Epithelial cell of proximal tubule (primary cell): Measurements from ENCODE around the gene R3HDM2. TPM values are rescaled to one million over a fixed set of nuclear protein-coding genes. Genes with fewer than 3 reads are reported as not detected.

ENCODE experiments used
- DNase-seq: peaks from one replicate; pipeline ENCODE4 v3.0.0-alpha.2; 2011; ENCODE audit warnings: low read depth
- H3K4me3 ChIP-seq: 2 replicates; pipeline ENCODE4 v1.5.1; 2011; ENCODE audit warnings: low read depth, mild to moderate bottlenecking, low read length
- CTCF ChIP-seq: conservative IDR thresholded peaks from 2 replicates; pipeline ENCODE4 v1.5.1; 2012; ENCODE audit warnings: low read depth, mild to moderate bottlenecking, low read length
- total RNA-seq: library from RNA; depleted of rRNA; stranded (reverse); fragments of >200 nt; gene quantifications from 2 replicates; pipeline ENCODE4 v1.2.3, GENCODE V29; 2015

R3HDM2 gene
- total RNA-seq, 1 donor from 2014 or later, result 12.5 TPM

- TF ChIP-seq CTCF, result no peak
- no peak for DNase-seq
- H3K4me3 ChIP-seq, result no peak overlapping the region
These were observed 42.4 kb downstream of the R3HDM2 start for GRCh38 chr12:57388425-57388824.

GRCh38 chr12:57386187-57386720 lies 44.6 kb downstream of the R3HDM2 start:
- H3K4me3 ChIP-seq, result no peak overlapping the region
- TF ChIP-seq CTCF, result no peak
- DNase-seq, result no peak

GRCh38 chr12:57385586-57385985 lies 45.3 kb downstream of the R3HDM2 start:
- no peak overlapping the region for H3K4me3 ChIP-seq
- no peak for DNase-seq
- TF ChIP-seq CTCF, result no peak

- no peak for TF ChIP-seq CTCF
- no peak for DNase-seq
- H3K4me3 ChIP-seq, result no peak overlapping the region
These were observed 46.4 kb downstream of the R3HDM2 start for GRCh38 chr12:57384478-57384877.

GRCh38 chr12:57381693-57382220 lies 49.1 kb downstream of the R3HDM2 start:
- TF ChIP-seq CTCF, result no peak
- no peak for DNase-seq
- no peak overlapping the region for H3K4me3 ChIP-seq

- no peak overlapping the region for H3K4me3 ChIP-seq
- no peak for DNase-seq
- no peak for TF ChIP-seq CTCF
These were observed 50.5 kb downstream of the R3HDM2 start for GRCh38 chr12:57380300-57380699.
